SK-N-SH treated with all-trans-retinoic acid at 6 μM for 48 hours (cell line): ENCODE results near the gene B3GALT5.

Source experiments
- ARNTL ChIP-seq: fragments of 450-650 bp; formaldehyde crosslinking; IDR thresholded peaks from 2 replicates; pipeline ENCODE4 v1.5.0; 2020; ENCODE audit warnings: low read depth, mild to moderate bottlenecking, moderate library complexity, borderline replicate concordance
- ISL1 ChIP-seq: fragments of 250-450 bp; sonication (Bioruptor Pico); IDR thresholded peaks from 2 replicates; pipeline ENCODE4 v2.1.2; 2022; ENCODE audit warnings: mild to moderate bottlenecking, moderate library complexity
- OSR1 ChIP-seq: fragments of 250-450 bp; sonication (Bioruptor Pico); IDR thresholded peaks from 2 replicates; pipeline ENCODE4 v1.8.0; 2022; ENCODE audit warnings: moderate library complexity, mild to moderate bottlenecking, inconsistent platforms
- RARB ChIP-seq: fragments of 250-450 bp; sonication (Bioruptor Pico); IDR thresholded peaks from 2 replicates; pipeline ENCODE4 v1.8.0; 2021; ENCODE audit warnings: mild to moderate bottlenecking, moderate library complexity
- TCF4 ChIP-seq: fragments of 250-450 bp; sonication (Bioruptor Pico); IDR thresholded peaks from 2 replicates; pipeline ENCODE4 v1.8.0; 2021; ENCODE audit warnings: mild to moderate bottlenecking, moderate library complexity, borderline replicate concordance
- ZC3H10 ChIP-seq: fragments of 250-450 bp; sonication (Bioruptor Pico); IDR thresholded peaks from 2 replicates; pipeline ENCODE4 v1.5.1; 2021; ENCODE audit warnings: mild to moderate bottlenecking, moderate library complexity
- ZFP30 ChIP-seq: fragments of 450-650 bp; formaldehyde crosslinking; IDR thresholded peaks from 2 replicates; pipeline ENCODE4 v1.5.0; 2022; ENCODE audit warnings: mild to moderate bottlenecking, moderate library complexity
- ZNF565 ChIP-seq: fragments of 450-650 bp; formaldehyde crosslinking; conservative IDR thresholded peaks from 2 replicates; pipeline ENCODE4 v1.5.0; 2020; ENCODE audit warnings: low read depth, mild to moderate bottlenecking, moderate library complexity
- TF ChIP-seq, protein P1 (sequence below): fragments of 250-450 bp; sonication (Bioruptor Pico); IDR thresholded peaks from 2 replicates; pipeline ENCODE4 v1.5.1; 2020; ENCODE audit warnings: low read depth, mild to moderate bottlenecking, moderate library complexity
- TF ChIP-seq, protein P2 (sequence below): fragments of 250-450 bp; sonication (Bioruptor Pico); IDR thresholded peaks from 2 replicates; pipeline ENCODE4 v1.5.0; 2020; ENCODE audit warnings: mild to moderate bottlenecking, moderate library complexity
- TF ChIP-seq, protein P3 (sequence below): fragments of 250-450 bp; sonication (Bioruptor Pico); IDR thresholded peaks from 2 replicates; pipeline ENCODE4 v1.8.0; 2020; ENCODE audit warnings: mild to moderate bottlenecking, moderate library complexity, borderline replicate concordance
- TF ChIP-seq, protein P4 (sequence below): fragments of 250-450 bp; sonication (Bioruptor Pico); IDR thresholded peaks from 2 replicates; pipeline ENCODE4 v1.5.1; 2021; ENCODE audit warnings: mild to moderate bottlenecking, moderate library complexity

DNA sequence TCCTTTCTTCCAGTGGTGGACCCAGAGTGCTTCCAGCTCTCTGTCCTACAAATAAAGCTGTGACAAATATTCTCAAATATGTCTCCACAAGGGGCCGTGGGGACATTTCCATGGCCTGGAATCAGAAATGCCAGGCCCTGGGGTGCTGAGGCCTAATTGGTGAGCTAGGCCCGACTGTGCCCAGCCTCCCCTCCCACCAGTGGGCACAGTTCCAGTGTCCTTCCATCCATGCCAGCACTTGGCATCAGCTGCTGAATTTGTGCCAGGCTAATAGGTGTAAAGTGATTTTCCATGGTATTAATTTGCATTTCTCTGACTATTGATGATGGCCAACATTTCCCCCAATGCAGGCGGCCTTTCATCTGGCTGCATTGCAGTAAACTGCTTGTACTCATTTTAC lies 48.5 kb upstream of the B3GALT5 start:
- TF ChIP-seq, protein P1, sequence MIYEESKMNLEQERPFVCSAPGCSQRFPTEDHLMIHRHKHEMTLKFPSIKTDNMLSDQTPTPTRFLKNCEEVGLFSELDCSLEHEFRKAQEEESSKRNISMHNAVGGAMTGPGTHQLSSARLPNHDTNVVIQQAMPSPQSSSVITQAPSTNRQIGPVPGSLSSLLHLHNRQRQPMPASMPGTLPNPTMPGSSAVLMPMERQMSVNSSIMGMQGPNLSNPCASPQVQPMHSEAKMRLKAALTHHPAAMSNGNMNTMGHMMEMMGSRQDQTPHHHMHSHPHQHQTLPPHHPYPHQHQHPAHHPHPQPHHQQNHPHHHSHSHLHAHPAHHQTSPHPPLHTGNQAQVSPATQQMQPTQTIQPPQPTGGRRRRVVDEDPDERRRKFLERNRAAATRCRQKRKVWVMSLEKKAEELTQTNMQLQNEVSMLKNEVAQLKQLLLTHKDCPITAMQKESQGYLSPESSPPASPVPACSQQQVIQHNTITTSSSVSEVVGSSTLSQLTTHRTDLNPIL: no peak
- no peak for TF ChIP-seq ISL1 (CRISPR knock-in tag)
- no peak for TF ChIP-seq TCF4 (CRISPR knock-in tag)
- TF ChIP-seq ARNTL (CRISPR knock-in tag): no peak
- TF ChIP-seq, protein P2, sequence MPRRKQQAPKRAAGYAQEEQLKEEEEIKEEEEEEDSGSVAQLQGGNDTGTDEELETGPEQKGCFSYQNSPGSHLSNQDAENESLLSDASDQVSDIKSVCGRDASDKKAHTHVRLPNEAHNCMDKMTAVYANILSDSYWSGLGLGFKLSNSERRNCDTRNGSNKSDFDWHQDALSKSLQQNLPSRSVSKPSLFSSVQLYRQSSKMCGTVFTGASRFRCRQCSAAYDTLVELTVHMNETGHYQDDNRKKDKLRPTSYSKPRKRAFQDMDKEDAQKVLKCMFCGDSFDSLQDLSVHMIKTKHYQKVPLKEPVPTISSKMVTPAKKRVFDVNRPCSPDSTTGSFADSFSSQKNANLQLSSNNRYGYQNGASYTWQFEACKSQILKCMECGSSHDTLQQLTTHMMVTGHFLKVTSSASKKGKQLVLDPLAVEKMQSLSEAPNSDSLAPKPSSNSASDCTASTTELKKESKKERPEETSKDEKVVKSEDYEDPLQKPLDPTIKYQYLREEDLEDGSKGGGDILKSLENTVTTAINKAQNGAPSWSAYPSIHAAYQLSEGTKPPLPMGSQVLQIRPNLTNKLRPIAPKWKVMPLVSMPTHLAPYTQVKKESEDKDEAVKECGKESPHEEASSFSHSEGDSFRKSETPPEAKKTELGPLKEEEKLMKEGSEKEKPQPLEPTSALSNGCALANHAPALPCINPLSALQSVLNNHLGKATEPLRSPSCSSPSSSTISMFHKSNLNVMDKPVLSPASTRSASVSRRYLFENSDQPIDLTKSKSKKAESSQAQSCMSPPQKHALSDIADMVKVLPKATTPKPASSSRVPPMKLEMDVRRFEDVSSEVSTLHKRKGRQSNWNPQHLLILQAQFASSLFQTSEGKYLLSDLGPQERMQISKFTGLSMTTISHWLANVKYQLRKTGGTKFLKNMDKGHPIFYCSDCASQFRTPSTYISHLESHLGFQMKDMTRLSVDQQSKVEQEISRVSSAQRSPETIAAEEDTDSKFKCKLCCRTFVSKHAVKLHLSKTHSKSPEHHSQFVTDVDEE: no peak
- no peak for TF ChIP-seq ZC3H10 (CRISPR knock-in tag)
- TF ChIP-seq RARB (CRISPR knock-in tag): no peak
- TF ChIP-seq, protein P3, sequence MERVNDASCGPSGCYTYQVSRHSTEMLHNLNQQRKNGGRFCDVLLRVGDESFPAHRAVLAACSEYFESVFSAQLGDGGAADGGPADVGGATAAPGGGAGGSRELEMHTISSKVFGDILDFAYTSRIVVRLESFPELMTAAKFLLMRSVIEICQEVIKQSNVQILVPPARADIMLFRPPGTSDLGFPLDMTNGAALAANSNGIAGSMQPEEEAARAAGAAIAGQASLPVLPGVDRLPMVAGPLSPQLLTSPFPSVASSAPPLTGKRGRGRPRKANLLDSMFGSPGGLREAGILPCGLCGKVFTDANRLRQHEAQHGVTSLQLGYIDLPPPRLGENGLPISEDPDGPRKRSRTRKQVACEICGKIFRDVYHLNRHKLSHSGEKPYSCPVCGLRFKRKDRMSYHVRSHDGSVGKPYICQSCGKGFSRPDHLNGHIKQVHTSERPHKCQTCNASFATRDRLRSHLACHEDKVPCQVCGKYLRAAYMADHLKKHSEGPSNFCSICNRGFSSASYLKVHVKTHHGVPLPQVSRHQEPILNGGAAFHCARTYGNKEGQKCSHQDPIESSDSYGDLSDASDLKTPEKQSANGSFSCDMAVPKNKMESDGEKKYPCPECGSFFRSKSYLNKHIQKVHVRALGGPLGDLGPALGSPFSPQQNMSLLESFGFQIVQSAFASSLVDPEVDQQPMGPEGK: no peak
- no peak for TF ChIP-seq OSR1 (CRISPR knock-in tag)
- TF ChIP-seq, protein P4, sequence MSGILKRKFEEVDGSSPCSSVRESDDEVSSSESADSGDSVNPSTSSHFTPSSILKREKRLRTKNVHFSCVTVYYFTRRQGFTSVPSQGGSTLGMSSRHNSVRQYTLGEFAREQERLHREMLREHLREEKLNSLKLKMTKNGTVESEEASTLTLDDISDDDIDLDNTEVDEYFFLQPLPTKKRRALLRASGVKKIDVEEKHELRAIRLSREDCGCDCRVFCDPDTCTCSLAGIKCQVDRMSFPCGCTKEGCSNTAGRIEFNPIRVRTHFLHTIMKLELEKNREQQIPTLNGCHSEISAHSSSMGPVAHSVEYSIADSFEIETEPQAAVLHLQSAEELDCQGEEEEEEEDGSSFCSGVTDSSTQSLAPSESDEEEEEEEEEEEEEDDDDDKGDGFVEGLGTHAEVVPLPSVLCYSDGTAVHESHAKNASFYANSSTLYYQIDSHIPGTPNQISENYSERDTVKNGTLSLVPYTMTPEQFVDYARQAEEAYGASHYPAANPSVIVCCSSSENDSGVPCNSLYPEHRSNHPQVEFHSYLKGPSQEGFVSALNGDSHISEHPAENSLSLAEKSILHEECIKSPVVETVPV: no peak
- no peak for TF ChIP-seq ZFP30 (CRISPR knock-in tag)
- TF ChIP-seq ZNF565 (CRISPR knock-in tag): no peak
